ENCODE data around the gene MAPK6.

Gene MAPK6

GRCh38 chr15:52115598-52116427 lies 96.8 kb downstream of the MAPK6 start:
- H3K4me3 ChIP-seq (ENCODE audit: control insufficient read depth, low read depth, low read length) = no peak overlapping the region
- TF ChIP-seq, protein P1, sequence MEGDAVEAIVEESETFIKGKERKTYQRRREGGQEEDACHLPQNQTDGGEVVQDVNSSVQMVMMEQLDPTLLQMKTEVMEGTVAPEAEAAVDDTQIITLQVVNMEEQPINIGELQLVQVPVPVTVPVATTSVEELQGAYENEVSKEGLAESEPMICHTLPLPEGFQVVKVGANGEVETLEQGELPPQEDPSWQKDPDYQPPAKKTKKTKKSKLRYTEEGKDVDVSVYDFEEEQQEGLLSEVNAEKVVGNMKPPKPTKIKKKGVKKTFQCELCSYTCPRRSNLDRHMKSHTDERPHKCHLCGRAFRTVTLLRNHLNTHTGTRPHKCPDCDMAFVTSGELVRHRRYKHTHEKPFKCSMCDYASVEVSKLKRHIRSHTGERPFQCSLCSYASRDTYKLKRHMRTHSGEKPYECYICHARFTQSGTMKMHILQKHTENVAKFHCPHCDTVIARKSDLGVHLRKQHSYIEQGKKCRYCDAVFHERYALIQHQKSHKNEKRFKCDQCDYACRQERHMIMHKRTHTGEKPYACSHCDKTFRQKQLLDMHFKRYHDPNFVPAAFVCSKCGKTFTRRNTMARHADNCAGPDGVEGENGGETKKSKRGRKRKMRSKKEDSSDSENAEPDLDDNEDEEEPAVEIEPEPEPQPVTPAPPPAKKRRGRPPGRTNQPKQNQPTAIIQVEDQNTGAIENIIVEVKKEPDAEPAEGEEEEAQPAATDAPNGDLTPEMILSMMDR (conservative IDR thresholded peaks at IDR 0.05; ENCODE audit: control insufficient read depth, insufficient read depth, low read depth, low read length) = no peak
- DNase-seq (ENCODE audit: low read depth) = no peak
